ENCODE results near the gene THAP10.

THAP10 gene

GRCh38 chr15:70853318-70853972, 38.8 kb downstream of the THAP10 start:
- DNase-seq, result no peak

- DNase-seq, result no peak
These were observed 39.5 kb downstream of the THAP10 start for GRCh38 chr15:70852501-70853317.

DNA sequence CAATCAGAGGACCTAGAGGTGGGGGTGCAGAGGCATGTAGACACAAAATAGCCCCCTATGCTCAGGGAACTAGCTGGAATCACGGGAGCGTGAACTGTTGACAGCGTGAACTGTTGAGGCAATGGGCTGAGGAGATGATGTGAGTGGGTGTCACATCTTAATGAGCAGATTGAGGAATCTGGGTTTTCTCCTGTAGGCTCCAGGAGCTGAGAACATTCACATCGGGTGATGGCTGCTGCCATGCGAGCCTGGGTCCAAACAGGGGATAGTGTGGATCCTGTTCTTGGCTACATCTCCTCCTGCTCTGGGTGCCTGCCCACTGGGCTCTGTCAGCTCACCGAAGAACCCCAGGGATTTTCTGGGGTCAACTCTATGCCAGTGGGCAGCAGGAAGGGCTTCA, 40.3 kb downstream of the THAP10 start:
- no peak for DNase-seq

DNA sequence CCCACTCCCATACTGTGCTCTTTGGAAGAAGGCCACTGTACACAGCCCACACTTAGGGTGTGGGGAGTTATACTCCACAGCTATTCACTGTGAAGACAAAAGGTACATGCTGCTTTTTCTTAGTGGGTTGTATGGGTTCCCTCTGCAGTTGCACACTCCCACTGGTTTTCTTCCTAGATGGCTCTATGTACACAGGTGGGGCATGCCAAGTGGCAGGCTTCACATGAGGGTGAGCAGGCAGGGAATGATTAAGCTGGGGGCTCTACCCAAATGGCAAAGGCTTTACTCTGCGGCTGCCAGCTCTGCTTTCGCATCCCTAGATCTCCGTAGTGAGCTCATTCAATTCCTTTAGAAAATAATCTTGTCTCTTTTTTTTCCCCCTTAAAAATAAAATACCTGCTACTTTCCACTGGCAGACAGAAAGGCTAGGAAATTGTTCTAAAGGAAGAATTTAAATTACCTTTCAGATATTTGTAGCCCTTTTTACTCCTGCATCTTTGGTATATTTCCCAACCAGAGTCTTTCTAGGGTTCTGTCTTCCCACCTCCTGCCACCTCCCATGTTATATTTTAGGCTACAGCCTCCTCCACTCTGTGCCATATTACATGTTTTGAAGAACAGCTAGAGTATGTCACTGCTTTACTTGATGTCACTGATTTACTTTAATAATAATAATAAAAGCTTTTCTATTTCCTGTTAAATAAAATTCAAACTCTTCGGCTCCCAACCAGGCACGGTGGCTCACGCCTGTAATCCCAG, 46.5 kb downstream of the THAP10 start:
- DNase-seq, result no peak

DNA sequence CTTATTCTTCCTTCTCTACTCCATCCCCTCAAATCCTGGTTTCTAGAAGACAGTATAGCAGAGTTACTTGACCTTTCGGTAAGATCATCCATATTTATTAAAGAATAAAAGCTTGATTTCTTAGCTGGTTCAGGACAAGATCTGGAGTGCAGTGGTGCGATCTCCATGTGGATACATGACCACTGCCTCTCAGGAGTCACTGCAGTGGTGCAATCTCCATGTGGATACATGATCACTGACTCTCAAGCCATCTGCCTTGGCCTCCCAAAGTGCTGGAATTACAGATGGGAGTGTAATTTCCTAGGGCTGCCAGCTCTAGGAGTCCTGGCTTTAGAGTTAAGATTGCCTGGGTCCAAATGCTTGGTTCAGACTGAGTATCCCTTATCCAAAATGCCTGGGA, 54.8 kb downstream of the THAP10 start:
- no peak for DNase-seq

- no peak for DNase-seq
These were observed 56.4 kb downstream of the THAP10 start for GRCh38 chr15:70835841-70836240.

- no peak for DNase-seq
These were observed 56.8 kb downstream of the THAP10 start for GRCh38 chr15:70835415-70835814.

DNA sequence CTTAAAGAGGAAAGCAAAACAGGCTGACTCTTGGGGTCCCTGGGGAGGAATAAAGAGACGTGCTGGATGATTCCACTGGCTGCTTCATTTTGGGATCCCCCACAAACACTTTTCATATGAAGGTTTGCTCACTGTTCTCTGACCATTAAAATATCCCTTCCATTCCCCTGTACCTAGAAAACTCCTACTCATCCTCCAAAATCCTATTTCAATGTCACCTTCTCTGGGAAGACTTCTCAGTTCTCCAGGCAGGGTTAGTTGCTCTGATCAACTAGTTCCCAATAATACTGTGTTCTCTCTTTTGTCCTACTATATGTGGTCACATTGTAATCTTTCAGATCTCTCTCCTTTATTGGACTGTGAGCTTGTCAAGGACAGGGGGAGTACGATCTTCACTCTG, 57.2 kb downstream of the THAP10 start:
- no peak for DNase-seq

DNA sequence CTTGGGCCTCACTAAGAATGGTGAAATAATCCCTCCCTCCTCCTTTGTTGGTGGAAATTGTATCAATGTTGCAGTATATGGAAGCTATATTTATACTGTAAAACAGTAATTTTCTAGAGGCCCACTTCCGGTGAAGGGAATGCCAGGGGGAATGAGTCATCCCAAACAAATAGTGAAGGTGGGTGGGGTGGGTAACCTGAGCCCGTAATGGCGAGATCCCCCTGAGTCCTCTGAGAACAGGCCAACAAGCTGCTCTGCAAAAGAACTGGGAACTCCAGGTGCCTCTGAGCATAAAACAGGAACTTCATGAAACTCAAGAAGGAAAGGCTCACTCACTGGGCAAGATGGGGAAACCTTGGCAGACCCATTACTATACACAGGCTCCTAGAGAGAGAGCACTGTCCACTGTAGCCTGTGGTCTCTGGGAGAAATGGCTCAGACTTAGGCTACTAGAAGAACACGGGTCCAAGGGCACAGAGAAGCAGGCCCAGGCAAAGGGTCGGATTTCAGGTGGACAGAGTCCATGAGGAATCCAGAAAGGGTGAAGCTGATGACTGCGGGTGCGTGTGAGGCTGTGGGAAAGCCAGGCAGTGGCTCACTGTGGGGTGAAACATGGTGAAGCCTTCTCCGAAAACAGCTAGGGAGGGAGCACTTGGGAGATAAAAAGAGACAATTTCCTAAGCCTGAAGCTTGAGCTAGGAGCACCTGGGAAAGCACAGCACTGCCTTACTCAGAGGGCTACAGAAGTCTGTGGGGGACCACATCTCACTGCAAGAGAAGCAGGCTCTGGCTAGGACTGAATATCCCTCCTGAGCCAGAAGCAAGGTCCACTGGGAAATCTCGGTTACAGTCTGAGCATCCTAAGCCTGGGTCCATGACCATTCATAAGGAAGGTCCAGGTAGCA, 58.1 kb downstream of the THAP10 start:
- DNase-seq, result no peak

DNA sequence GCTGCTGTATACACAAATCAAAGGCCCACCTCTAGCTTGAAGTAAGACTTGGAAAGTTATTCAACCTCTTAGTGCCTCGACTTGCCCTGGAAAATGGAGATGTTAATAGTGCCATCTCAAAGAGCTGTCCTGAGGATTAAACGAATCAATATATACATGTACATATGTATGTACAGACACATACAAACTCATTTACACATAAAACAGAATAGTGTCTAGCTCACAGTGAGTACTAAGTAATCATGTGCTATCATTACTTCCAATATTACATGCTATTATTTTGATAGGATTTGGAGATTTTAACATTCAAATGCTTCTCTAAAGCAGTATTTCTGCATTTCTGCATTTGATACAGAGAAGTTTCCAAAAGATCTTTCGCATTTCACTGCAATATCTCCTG, 58.8 kb downstream of the THAP10 start:
- no peak for DNase-seq

DNA sequence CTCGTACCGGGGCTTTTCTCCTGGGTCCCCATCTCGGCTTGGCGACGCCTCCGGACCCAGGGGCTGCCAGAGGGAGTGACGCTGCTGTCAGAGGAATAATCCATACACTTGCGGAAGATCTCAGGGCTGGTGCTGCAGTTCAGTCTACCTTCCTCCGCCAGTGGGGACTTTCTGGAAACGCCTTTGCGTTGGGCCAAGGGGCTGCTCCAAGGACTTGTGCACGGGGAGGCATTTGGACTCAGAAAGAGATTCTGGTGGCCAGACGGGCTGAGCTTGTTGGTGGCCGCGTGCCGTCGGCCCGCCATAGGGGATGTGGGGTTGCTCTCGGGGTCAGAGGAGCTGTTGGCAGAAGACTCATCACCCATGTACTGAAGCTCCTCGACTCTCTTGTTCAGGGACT, 60.1 kb downstream of the THAP10 start:
- no peak for DNase-seq
